WERI-Rb-1 (cell line): Measurements from ENCODE around the gene RTN4R.
"Not testable (repeated sequence)": the region's sequence is repeated elsewhere in the genome, so short reads cannot be mapped to it uniquely, and the experiment has no call there.

Experiments
- DNase-seq: peaks from one replicate; pipeline ENCODE4 v3.0.0-alpha.2; 2020
- H3K27ac ChIP-seq: fragments of 250-450 bp; sonication (Bioruptor Pico); 2 replicates; pipeline ENCODE4 v1.5.1; 2020; ENCODE audit warnings: mild to moderate bottlenecking, moderate library complexity
- H3K27me3 ChIP-seq: fragments of 250-450 bp; sonication (Bioruptor Pico); 2 replicates; pipeline ENCODE4 v1.5.1; 2021; ENCODE audit warnings: mild to moderate bottlenecking, low read depth, moderate library complexity; ENCODE audit not compliant: insufficient read depth, severe bottlenecking
- H3K36me3 ChIP-seq: fragments of 250-450 bp; sonication (Bioruptor Pico); 2 replicates; pipeline ENCODE4 v1.5.1; 2020; ENCODE audit warnings: mild to moderate bottlenecking, moderate library complexity
- H3K4me3 ChIP-seq: 2 replicates; pipeline ENCODE4 v1.5.1; 2011; ENCODE audit warnings: low read depth, mild to moderate bottlenecking, control low read depth, low read length
- H3K9me3 ChIP-seq: fragments of 250-450 bp; sonication (Bioruptor Pico); 2 replicates; pipeline ENCODE4 v1.5.1; 2021; ENCODE audit warnings: mild to moderate bottlenecking, moderate library complexity; ENCODE audit not compliant: severe bottlenecking
- CTCF ChIP-seq: IDR thresholded peaks from 2 replicates; pipeline ENCODE4 v1.5.1; 2011; ENCODE audit warnings: low read depth, mild to moderate bottlenecking, control low read depth, inconsistent platforms, low read length

RTN4R gene

GRCh38 chr22:20281891-20282290 is 13.8 kb upstream of the RTN4R start:
- H3K36me3 ChIP-seq = no peaks in the 10 kb centered on the region
- no peaks in the 10 kb centered on the region for H3K9me3 ChIP-seq
- H3K4me3 ChIP-seq = no peak overlapping the region
- no peaks in the 10 kb centered on the region for H3K27me3 ChIP-seq
- no peak for DNase-seq
- no peak overlapping the region for H3K27ac ChIP-seq
- no peak for TF ChIP-seq CTCF

GRCh38 chr22:20281473-20281872 is 13.4 kb upstream of the RTN4R start:
- not testable (repeated sequence) for H3K27ac ChIP-seq, DNase-seq, H3K9me3 ChIP-seq, H3K36me3 ChIP-seq, H3K27me3 ChIP-seq, H3K4me3 ChIP-seq

DNA sequence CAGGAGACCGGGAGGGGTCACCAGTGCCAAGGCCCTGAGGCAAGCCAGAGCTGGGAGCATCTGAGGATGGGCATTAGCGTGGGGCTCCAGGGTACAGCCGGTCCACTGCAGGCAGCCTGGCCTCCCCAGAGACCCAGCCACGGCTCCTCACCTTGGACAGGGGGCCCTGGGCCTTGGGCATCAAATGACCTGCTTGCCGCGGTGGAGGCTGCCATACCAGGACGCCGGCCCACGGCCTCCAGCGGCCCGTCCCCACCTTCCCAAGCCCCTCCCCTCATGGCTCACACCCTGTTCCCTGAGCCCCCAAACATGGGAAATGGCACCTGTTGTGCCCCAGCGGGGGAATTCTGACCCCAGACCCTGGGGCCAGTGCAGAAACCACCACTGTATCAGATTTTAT is 12.7 kb upstream of the RTN4R start:
- DNase-seq = no peak
- TF ChIP-seq CTCF = no peak

GRCh38 chr22:20280163-20280562 is 12.0 kb upstream of the RTN4R start:
- not testable (repeated sequence) for H3K4me3 ChIP-seq, H3K27me3 ChIP-seq, H3K36me3 ChIP-seq, H3K9me3 ChIP-seq, DNase-seq, H3K27ac ChIP-seq

More for the DNA sequence above, 12.7 kb upstream of the RTN4R start:
- Histone ChIP-seq H3K27me3 (no peaks in the 10 kb centered on the region), H3K27ac (no peak overlapping the region), H3K9me3 (no peaks in the 10 kb centered on the region), H3K36me3 (no peaks in the 10 kb centered on the region), H3K4me3 (no peak overlapping the region)

DNA sequence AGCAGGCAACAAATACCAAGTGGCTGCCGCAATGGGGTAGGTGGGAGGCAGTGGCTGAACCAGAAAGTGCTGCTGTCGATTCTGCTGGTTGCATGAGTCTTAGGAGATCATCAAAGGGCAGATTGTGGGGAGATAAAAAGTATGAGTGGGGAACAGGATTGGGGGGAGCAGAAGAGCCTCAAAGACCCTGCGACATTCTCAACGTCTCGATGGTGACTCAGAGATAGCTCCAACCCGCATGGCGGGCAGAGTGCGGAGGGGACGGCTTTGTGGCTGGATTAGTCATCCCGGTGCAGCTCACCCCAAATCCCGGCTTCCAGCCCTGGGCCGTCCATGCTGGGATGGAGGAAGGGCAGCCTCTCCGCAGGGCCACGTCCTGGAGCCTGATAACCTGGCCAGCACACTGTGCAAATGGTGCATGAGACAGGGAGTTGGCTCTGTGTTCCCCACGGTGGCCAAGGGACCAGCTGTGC is 11.6 kb upstream of the RTN4R start:
- Histone ChIP-seq H3K27me3 (no peaks in the 10 kb centered on the region), H3K27ac (no peak overlapping the region), H3K36me3 (no peaks in the 10 kb centered on the region), H3K9me3 (no peaks in the 10 kb centered on the region), H3K4me3 (no peak overlapping the region)
- no peak for DNase-seq
- TF ChIP-seq CTCF = no peak

DNA sequence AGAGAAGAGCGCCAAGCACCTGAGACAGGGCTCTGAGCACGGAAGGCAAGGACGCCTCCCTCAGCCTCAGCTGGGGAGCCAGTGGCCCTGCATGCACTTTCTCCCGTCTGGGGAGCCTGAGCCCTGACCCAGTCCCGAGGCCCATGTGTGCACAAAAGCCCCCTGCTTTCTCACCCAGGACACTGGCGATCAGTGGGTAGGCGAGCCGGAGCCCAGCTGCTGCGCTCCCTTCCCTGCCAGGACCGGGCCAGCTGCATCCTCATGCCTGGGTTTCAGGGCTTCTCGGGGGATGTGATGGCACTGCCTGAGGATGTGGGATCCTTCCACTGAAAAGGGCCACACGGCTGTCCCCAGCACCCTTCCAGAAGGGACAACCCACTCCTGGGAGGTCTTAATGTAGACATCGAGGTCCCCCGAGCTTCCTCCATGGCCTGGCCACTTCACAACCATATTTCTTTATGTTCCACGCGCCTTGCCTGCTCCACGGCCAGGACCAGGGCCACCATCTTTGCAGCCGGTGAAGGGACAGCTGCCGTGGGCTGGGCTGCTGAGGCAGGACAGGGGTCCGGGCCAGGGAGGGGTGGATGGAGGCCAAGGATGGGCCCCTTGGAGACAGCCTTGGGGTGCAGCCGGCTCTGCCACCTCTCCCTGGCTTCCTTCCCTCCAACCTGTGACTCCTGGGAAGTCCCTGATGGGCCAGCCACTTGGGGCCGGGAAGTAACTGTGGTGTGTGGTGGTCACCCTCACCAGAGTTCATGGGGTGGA is 10.8 kb upstream of the RTN4R start:
- H3K36me3 ChIP-seq, DNase-seq, H3K27me3 ChIP-seq, H3K4me3 ChIP-seq, H3K9me3 ChIP-seq, H3K27ac ChIP-seq: not testable (repeated sequence)

DNA sequence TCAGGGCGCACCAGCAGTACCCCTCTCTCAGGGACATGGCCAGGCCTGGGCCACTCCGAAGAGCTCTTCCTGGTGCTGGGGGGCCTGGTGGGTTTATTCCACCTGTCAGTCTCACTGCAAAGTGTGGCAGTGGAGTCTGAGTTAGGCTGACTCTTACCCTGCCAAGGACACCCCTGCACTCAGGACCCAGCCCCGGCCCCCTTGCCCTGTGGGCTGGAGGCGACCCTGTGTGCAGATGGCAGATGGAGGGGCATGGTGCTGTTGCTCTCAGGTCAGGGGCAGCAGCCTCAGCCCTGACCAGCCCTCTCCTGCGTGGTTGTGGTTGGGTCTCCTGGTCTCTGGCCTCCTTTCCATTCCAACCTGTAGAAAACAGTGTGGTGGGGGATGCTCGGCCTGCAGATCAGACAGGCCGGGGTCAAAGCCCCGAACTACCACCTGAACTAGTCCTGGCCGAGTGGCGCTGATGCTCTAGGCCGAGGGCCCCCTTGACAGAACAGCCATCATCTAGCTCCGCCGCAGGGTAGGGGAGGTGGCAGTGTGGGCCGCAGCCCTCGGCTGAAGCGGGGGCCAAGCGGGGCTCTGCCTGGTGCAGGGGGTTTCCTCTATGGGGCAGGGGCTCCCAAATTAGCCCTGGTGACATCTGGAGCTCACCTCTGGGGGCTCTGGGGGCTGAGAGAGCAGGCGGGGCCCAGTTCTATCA is 10.0 kb upstream of the RTN4R start:
- not testable (repeated sequence) for H3K36me3 ChIP-seq, H3K27me3 ChIP-seq, DNase-seq, H3K27ac ChIP-seq, H3K4me3 ChIP-seq, H3K9me3 ChIP-seq
